Activated CD8-positive, alpha-beta memory T cell treated with anti-CD3 and anti-CD28 coated beads for 4 hours (primary cell): ENCODE measurements around the gene DEPDC1.
"Not testable (repeated sequence)": the region's sequence is repeated elsewhere in the genome, so short reads cannot be mapped to it uniquely, and the experiment has no call there.

Experiments used
- DNase-seq, 2 donors: peaks; one replicate each; pipeline ENCODE4 v3.0.0-alpha.2; 2020; ENCODE audit warnings: low read depth in 2 of 2

Gene DEPDC1

GRCh38 chr1:68478662-68479061, 18.2 kb downstream of the DEPDC1 start:
- DNase-seq = no peak

- not testable (repeated sequence) for DNase-seq
Observed at GRCh38 chr1:68476626-68477025, 20.3 kb downstream of the DEPDC1 start.

DNA sequence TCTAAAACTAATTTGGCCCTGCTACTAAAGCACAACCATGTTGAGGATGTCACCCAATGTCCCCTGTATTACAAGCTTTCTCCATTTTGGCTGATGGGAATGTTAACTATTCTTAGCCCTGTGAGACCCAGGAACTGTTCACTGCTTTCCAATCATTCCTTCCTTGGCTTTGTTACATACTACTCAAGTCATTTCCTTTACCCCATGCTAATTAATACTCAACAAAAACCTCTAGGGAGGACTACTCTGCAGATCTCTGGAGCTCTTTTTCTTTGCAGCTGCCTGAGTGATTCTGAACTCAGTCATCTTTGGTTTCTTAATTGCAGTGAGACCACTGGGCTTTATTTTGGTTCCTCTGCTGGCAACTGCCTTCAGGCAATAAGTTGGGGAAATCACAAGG, 23.8 kb downstream of the DEPDC1 start:
- DNase-seq = no peak

DNA sequence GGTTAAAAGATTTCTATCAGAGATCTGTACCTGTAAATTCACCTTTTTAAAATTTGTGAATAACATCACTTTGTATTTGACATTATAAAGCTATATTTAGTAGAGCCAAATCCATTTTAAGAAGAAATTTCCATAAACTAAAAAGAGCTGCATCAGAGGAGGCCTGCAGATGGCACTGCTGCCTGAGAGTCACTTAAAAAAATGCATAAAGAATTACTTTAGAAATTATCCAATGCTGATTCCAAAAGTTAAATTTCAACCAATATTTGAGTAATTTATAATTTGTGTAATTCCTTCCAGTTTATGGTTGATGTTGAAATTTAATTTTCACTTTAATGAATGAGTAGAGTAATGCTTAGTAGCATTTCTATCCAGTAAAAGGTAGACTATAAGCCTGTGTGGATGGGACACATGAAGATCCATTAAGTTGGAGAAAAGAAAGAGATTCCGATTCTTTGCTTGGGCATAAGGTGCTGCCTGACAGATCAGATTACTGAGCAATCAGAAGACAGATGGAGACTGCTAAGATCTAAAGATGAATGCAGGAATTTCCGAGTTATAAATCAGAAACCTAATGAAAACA, 26.4 kb downstream of the DEPDC1 start:
- DNase-seq = no peak

DNA sequence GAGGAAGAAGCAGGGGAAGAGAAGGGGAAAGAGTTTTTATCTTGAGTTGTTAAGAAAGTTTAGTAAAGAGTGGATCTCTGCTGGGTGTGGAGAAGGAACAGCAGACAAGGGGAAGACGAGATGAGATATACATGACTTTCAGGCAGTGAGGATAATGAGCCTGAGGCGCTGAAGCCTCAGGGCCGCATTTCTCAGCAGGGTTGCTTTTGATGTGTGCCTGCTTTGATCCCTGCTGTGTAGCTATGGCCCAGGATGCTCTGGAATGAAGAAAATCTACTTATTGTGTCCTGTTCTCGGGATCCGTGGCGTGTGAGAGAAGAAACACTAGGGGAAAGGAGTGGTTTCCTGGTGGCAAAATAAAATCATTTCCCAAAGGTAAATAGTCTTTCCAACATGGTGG, 32.0 kb downstream of the DEPDC1 start:
- DNase-seq = no peak

DNA sequence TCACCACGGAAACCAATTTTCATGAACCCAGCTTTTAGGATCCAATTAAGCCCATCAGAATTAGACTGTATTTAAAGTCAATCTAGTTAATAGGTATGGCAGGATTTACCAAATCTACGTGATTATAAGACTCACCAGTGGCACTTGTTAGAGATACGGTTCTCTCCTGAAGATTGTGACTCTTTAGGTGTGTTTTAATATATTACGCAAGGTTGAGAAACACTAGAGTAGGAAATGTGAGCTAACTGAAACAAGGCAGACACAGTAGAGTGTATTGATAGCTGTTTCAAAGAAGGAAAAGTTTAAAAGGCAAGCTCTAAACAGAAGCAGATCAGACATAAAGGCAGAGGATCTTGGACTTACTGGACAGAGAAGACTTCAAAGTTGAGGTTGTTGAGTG, 35.9 kb downstream of the DEPDC1 start:
- no peak for DNase-seq

DNA sequence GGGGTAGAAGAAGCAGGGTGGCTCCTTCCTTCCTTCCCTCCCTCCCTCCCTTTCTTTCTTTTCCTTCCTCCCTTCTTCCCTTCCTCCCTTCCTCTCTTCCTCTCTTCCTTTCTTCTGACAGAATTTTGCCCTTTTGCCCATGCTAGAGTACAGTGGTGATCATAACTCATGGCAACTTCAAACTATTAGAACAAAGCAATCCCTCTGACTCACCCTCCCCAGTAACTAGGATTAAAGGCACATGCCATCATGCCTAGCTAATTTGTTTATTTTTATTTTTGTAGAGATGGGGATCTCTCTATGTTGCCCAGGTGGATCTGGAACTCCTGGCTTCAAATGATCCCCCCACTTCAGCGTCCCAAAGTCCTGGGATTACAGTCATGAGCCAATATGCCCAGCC, 37.1 kb downstream of the DEPDC1 start:
- DNase-seq = no peak

DNA sequence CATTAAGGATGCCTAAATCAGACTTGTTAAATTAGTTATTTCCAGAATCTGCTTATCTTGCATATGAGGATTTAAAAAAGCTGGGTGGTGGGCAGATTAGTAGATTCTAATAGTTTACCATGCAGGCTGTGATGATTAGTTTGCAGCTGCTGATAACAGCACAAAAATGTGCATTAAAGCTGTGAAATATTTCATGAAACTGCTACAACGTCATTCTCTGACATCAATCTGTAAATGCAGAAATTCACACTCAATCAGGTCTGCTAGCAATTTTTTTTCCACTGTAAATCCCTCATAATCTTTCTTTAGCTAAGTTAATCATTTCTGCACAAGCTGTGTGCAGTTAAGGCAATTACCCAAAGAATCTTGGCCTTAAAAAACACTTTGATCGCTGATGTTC, 37.8 kb downstream of the DEPDC1 start:
- DNase-seq = no peak

DNA sequence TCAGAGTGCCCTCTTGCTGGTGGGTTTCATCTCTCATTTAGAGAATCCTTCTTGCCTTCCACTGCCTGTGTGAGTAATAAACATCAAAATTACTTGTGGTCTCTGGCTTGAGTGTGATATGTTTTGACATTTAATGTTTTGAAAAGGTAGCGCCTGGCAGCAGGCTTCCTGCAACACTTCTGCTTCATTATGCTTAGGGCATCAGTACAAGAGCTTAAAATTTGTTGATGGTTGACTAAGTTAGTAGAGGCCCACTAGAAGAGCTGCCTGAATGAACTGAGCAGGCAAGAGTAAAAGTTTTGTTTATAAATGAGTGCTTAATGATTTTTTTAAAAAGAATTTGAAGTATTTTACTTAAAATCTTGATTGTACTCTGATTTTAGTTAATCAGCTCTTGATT, 40.7 kb downstream of the DEPDC1 start:
- no peak for DNase-seq

DNA sequence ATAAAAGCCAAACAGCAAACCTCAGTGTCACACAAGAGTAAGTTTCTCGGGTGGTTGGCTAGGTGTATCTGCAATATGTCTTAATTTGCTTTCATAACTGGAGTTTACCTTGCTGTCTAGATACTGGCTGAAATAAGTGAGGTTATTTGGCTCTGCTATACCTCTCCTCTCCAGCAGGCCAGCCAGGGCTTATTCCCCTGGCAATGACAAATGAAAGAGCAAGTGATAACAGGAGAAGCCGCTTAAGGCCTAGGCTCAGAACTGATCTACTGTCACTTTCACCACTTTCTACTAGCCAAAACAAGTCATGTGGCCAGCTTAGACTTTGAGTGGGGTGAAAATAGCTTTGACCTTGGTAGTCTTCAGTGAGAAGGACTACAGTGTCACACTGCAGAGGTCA, 42.3 kb downstream of the DEPDC1 start:
- DNase-seq = no peak

GRCh38 chr1:68453060-68453670, 43.7 kb downstream of the DEPDC1 start:
- DNase-seq = no peak

DNA sequence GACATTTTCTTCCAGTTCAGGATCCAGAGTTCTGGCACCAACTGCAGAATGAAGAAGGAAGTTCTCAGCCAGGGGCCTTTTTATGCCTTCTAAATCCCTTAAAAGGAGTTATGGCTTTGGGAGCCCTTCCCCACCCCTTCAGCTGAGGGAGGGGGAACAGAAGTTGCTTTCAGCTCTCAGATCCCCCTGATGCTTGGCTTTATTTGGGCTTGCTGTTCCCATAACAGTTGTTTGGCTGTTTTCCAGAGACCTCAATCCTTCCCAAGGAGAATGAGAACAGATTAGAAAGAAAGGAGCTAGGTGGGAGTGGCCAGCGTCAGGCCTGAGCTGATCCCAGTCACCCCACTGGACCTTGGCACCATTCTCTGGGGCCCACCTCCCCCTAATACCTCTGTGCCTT, 47.0 kb downstream of the DEPDC1 start, which contains the start of gene RPE65:
Gene RPE65 (minus strand): TSS at position 54 of the 400 bp plus-strand sequence. CDS start 49 bp downstream, at position 5.
- DNase-seq = no peak

DNA sequence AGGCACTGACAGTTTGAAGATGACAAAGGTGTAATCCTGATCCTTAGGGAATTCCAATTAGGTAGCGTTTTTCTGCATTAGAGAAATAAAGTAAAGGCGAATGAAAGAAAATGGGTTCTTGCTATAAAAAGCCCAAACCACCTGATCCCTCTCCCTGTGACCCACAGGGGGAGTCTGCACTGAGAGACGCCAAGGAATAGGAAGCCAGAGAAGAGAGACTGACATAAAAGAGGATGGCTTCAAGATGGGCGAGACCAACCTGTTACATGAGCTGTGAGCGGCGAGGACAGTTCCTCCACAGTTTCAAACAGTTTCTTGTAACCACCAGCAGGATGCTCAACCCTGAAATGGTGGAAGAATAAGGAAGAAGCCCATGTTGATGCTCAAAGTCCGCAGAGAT, 48.5 kb downstream of the DEPDC1 start:
- DNase-seq = no peak

- no peak for DNase-seq
Observed at GRCh38 chr1:68445709-68446108, 51.2 kb downstream of the DEPDC1 start.

DNA sequence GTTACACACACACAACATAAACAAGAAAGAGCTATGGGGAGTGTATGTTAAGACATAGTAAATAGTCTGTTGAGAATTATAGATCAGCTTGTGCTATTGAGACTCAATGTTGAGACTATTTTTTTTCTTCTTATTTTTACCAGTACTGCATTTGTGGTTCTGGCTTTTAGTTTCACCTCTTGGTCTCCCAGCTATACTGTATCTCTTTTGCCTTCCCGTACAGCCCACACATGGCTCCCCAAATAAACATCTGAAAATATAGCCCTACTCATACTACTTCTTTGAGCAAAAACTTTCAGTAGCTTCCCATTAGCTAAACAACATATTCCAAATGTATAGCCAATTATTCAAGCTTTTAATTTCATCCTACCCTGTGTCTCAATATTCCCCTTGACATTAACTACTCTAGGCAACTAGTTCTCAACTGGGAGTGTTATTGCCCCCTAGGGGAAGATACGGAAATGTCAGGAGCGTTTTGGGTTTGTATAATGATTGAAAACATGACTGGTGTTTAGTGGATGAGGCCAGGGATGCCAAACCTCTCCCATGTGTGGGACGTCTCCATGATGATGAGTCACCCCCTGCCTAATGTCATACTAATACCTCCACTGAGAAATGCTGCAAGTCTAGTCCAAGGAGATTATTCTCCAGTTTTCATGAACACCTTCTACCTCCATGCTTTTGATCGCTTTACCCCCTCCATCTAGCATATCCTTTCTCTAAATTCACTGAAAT, 53.9 kb downstream of the DEPDC1 start:
- no peak for DNase-seq

DNA sequence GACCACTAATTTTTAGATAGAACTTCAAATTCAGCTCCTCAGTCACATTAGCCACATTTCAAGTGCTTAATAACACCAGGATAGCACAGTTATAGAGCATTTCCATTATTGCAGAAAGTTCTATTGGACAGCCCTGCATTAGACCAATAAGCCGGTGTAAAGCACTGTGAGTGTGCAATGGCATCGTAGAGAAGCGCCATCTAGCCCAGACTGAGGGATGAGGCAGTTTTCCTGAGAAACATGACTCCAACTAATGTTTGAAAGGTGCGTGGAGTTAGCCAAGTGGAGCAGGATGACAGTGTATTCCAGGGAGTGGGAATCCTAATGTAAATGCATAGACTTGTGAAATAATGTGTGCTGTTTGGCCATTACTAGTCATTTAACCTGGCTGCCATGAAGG, 54.9 kb downstream of the DEPDC1 start:
- no peak for DNase-seq

DNA sequence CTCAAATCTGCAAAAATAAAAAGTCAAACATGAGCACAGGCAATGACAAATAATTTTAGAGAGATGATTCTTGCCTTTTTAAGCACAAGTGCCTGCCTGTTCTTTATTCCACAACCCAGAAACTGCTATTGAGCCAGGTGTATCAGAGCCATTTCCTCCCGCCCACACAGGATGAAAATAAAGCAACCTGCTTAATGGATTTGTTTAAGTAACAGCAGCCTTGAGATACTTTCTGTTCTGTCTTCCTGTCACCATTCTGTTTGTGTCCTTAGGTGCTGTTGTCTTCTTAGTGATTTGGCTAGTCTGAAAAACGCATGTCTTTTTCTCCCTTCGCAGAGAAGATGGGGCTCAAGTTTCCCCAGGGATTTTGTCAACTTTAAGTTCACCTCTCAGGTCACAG, 58.6 kb downstream of the DEPDC1 start:
- no peak for DNase-seq

GRCh38 chr1:68433395-68433794, 63.5 kb downstream of the DEPDC1 start:
- no peak for DNase-seq

- DNase-seq = no peak
Observed at GRCh38 chr1:68431076-68431475, 65.8 kb downstream of the DEPDC1 start.

DNA sequence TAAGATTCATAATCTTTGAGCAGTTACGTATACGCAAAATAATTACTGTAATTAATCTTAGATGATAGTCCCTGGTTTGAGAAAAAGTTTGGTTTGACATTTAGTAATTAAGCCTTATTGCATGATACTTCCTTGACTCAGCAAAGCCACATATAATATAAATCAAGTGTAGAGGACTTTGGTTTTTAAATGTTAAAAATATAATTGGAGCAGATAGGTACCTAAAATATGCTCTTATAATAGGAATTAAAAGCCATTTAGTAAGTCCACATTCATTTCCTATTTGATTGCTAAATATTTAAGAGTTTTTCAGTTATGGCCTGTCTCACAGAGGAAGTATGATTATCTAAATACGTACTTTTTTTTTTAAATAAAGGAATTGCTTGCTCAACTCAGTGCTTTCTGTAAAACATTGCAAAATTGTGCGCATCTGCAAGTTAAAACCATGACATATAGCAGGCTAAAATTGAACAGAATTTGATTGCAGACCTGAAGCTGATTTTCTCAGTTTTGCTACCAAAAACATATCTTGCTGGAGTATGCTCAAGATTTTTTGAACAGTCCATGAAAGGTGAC, 67.6 kb downstream of the DEPDC1 start:
- DNase-seq = no peak

DNA sequence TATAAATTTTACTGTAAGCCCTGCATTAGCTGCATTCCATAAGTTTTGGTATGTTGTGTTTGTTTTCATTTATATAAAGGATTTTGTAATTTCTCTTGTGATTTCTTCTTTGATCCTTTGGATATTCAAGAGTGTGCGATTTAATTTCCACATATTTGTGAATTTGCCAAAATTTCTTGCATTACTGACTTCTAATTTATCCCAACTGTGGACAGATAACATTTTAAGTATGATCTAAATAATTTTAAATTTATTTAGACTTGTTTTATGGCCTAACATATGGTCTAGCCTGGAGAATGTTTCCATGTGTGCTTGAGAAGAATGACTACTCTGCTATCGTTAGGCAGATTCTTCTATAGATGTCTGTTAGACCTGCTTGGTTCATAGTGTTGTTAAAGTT, 70.3 kb downstream of the DEPDC1 start:
- no peak for DNase-seq
